ENCODE results near the gene POLR3A. TPM values are rescaled to one million over a fixed set of nuclear protein-coding genes. Genes with fewer than 3 reads are reported as not detected.

POLR3A gene
- total RNA-seq, 1 donor from 2014 or later, result 13.7 TPM

DNA sequence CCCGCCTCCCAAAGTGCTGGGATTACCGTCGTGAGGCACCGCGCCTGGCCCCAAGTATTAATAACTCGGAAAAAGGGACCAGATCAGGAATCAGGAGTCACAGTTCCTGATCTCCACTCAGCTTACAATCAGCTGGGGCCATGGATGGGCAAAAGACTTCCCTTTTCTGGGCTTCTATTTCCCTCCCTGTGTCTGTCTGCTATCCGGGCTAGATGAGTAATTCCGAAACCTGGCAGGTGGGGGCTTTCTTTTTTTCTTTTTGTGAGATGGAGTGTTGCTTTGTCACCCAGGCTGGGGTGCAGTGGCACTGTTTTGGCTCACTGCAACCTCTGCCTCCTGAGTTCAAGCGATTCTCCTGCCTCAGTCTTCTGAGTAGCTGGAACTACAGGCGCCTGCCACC, 15.9 kb upstream of the POLR3A start:
- intact Hi-C loops (cut with DNase I), result loop anchor here (10.0 kb wide), 1 partner anchor 1150 kb away; no protein-coding TSS in a partner anchor

DNA sequence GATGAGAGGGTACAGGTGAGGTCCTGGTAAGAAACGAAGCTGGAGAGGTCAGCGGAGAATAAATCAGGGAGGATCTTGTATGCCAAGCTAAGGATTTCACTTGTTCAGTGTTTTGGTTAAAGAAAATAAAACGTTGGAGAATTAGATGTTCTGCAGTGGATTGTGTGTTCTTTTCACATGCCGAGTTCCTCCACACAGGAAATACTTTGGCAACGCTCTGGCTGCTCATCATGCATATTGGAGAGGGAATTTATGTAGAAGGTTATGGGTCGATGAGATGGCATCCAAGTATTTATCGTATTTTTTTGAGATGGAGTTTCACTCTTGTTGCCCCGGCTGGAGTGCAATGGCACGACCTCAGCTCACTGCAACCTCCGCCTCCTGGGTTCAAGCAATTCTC, 15.4 kb upstream of the POLR3A start:
- intact Hi-C loops (cut with DNase I), result loop anchor here (10.0 kb wide), 1 partner anchor 1150 kb away; no protein-coding TSS in a partner anchor
- no peak for DNase-seq
- Histone ChIP-seq H3K4me1 (peaks cover 4% of the 10 kb centered on the region), H3K9me3 (no peaks in the 10 kb centered on the region), H3K4me3 (no peak overlapping the region), H3K27me3 (no peaks in the 10 kb centered on the region), H3K36me3 (peaks cover 31% of the 10 kb centered on the region), H3K27ac (no peak overlapping the region)
- no peak for ATAC-seq
- TF ChIP-seq, protein P1, sequence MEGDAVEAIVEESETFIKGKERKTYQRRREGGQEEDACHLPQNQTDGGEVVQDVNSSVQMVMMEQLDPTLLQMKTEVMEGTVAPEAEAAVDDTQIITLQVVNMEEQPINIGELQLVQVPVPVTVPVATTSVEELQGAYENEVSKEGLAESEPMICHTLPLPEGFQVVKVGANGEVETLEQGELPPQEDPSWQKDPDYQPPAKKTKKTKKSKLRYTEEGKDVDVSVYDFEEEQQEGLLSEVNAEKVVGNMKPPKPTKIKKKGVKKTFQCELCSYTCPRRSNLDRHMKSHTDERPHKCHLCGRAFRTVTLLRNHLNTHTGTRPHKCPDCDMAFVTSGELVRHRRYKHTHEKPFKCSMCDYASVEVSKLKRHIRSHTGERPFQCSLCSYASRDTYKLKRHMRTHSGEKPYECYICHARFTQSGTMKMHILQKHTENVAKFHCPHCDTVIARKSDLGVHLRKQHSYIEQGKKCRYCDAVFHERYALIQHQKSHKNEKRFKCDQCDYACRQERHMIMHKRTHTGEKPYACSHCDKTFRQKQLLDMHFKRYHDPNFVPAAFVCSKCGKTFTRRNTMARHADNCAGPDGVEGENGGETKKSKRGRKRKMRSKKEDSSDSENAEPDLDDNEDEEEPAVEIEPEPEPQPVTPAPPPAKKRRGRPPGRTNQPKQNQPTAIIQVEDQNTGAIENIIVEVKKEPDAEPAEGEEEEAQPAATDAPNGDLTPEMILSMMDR (IDR thresholded peaks at IDR 0.05), result no peak

More for the DNA sequence above, 15.9 kb upstream of the POLR3A start:
- no peak for DNase-seq
- Histone ChIP-seq H3K27me3 (no peaks in the 10 kb centered on the region), H3K27ac (no peak overlapping the region), H3K36me3 (peaks cover 26% of the 10 kb centered on the region), H3K9me3 (no peaks in the 10 kb centered on the region), H3K4me3 (no peak overlapping the region), H3K4me1 (peaks cover 4% of the 10 kb centered on the region)
- ATAC-seq, result no peak
- TF ChIP-seq, protein P1 (IDR thresholded peaks at IDR 0.05), result no peak

DNA sequence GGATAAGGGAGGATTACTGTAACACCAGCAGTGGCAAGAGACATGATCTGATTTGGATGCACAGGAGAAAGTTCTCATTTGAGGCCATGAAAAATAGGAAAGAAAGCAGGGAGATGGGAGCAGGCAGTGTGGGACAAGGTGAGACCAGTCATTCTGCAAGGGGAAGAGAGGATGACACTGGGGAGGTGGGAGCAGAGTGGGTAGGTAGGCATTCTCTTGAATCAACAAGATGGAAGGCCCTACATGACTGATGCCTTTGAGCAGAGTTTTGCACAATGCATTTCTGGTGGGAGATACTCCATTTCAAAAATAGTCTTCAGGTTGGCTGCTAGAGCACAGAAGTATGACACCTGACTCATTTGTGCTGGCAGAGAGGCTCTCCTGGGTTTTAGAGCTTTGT, 14.9 kb upstream of the POLR3A start:
- no peak for ATAC-seq
- Histone ChIP-seq H3K36me3 (peaks cover 37% of the 10 kb centered on the region), H3K27ac (no peak overlapping the region), H3K27me3 (no peaks in the 10 kb centered on the region), H3K4me3 (no peak overlapping the region), H3K9me3 (no peaks in the 10 kb centered on the region), H3K4me1 (peaks cover 5% of the 10 kb centered on the region)
- intact Hi-C loops (cut with DNase I), result loop anchor here (10.0 kb wide), 1 partner anchor 1151 kb away; no protein-coding TSS in a partner anchor
- TF ChIP-seq, protein P1 (IDR thresholded peaks at IDR 0.05), result no peak
- DNase-seq, result no peak

DNA sequence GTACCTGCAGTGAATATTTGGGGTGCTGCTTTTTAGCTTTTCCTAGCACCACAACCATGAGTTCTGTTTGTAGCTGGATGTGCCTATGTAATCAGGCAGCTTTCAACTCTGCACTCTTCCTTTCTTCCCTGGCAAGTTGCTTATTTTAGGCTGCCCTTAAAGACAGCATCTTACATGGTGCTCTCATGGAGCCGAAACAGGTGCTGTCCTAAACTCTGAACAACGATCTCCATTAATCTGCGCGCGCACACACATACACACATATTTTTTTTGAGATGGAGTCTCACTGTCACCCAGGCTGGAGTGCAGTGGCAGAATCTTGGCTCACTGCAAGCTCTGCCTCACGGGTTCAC, 13.4 kb upstream of the POLR3A start:
- H3K27me3 ChIP-seq, result no peaks in the 10 kb centered on the region
- H3K4me1 ChIP-seq, result peaks cover 19% of the 10 kb centered on the region
- DNase-seq, result no peak
- intact Hi-C loops (cut with DNase I), result loop anchor here (10.0 kb wide), 1 partner anchor 1152 kb away; no protein-coding TSS in a partner anchor
- no peak overlapping the region for H3K4me3 ChIP-seq
- TF ChIP-seq, protein P1 (IDR thresholded peaks at IDR 0.05), result no peak
- ATAC-seq, result no peak
- peaks cover 51% of the 10 kb centered on the region for H3K36me3 ChIP-seq
- no peak overlapping the region for H3K27ac ChIP-seq
- H3K9me3 ChIP-seq, result no peaks in the 10 kb centered on the region

DNA sequence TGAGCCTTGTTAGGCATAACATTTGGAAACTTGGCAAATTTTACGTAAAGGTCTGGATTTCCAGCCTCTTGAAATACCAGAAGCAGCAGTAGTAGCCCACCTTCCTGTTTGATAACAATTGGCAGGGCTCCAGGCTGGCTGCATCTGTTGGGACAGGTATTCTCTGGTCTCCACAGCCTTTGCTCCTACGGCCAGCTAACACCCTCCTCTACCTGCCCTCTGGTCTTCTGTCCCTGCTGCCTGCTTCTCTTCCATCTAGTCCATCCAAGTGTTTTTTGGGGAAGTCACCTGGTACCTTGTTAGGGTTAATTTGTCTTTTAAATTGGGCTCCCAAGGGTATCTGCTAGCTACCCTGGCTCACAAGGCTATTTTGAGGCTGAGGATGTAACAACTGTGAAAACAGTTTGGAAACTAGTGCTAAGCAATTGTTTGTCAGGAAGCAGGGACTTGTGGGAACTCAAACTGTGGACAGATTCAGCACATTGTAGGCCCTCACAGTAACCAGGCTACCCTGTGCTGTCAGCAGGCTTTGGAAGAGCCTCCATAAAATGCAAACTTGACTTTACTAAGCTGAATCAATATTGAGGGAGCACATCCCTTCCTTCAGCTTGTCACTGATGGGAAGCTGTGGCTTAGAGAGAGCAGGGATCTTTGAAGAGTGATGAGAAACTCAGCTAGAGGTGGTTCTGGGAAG, 12.9 kb upstream of the POLR3A start:
- Histone ChIP-seq H3K4me3 (no peak overlapping the region), H3K4me1 (peaks cover 20% of the 10 kb centered on the region), H3K36me3 (peaks cover 56% of the 10 kb centered on the region), H3K27me3 (no peaks in the 10 kb centered on the region), H3K27ac (no peak overlapping the region), H3K9me3 (no peaks in the 10 kb centered on the region)
- DNase-seq (no peak), ATAC-seq (no peak)
- TF ChIP-seq, protein P1 (IDR thresholded peaks at IDR 0.05), result no peak
- intact Hi-C loops (cut with DNase I), result loop anchor here (10.0 kb wide), 1 partner anchor 1153 kb away; no protein-coding TSS in a partner anchor
